Raji (cell line): ENCODE results near the gene TEX44.
A peak's percentile ranks its signal among the peaks of the same experiment; 100 is the strongest.

Source experiments
- POLR2A ChIP-seq: IDR thresholded peaks from 2 replicates; pipeline ENCODE4 v1.6.1; 2011; ENCODE audit warnings: low read depth, low read length, control low read depth; ENCODE audit not compliant: insufficient read depth

The TEX44 gene

DNA sequence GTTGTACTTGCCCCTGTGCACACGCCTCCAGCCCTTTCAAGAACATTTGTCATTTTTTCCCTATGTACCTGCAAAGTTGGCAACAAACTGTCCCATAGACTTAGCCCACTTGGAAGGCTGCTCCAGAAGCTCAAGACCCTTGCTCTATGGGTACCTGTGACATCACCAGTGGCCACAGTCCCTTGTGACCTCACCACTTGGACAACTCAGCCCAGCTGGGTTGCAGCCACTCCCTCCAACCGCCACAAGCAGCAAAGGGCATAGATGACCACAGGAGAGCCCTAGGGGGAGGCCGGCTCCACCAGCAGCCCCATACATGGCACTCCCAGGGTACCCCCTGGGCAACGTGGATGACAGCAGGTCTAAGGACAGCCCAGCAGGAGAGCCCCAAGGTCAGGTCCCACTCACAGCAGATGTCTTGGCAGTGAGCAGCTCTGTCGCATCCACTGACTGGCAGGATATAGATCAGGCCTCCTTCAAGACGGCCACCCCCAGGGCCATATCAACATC is at the start of gene TEX44:
Gene TEX44, plus strand, starts transcription at position 229 of the 510 bp plus-strand sequence. Its CDS starts 88 bp downstream, at position 317.
- no peak for TF ChIP-seq POLR2A

- TF ChIP-seq POLR2A, result 0 out of 2 replicates have a peak, but pooled peaks have one; percentile 43
These were observed 47.4 kb upstream of the TEX44 start for GRCh38 chr2:231545105-231545902.

DNA sequence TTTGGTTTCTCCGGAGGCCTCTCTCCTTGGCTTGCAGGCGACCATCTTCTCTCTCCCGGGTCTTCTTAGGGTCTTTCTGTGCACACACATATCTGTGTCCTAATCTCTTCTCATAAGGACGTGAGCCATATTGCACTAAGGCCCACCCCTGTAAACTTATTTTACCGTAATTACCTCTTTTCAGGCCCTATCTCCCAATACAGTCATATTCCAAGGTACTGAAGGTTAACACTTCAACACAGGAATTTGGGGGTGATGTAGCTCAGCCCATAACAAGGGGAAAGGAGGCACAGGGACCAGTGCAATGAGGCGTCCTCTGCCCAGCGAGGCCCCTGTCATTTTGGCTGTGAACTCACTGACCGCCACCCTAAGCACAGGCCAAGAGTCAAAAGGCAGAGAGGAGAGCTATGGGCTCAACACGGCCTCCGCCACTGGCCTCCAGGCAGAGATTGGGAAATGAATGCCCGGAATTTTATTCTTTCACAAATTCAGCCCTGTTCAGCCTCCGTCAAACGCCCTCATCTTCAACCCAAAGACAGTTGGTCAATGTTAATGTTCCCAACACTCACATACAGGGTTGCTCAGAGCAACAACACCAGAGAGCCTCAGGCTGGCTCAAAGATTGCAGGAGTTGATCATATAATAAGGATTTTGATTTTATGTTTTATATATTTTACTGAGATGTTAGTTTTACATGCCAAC is 46.5 kb upstream of the TEX44 start:
- no peak for TF ChIP-seq POLR2A

DNA sequence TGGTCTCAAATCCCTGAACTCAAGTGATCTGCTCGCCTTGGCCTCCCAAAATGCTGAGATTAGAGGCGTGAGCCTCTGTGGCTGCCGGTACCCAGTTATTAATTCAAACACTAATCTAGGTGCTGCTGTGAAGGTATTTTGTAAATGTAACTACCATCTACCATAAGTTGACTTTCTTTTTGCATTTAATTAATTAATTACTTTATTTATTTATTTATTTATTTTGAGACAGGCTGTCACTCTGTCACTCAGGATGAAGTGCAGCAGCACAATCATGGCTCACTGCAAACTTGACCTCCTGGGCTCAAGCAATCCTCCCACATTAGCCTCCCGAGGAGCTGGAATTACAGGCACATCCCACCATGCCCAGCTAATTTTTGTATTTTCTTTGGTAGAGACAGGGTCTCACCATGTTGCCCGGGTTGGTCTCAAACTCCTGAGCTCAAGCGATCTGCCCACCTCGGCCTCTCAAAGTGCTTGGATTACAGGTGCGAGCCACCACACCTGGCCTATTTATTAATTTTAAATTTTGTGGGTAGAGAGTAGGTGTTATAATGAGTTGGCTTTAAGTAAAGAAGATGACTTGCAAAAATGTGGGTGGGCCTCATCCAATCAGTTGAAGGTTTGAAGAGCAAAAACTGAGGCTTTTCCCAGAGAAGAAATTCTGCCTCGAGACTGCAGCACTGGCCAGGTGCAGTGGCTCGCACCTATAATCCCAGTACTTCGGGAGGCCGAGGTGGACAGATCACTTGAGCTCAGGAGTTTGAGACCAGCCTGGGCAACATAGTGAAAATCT is 45.2 kb upstream of the TEX44 start:
- no peak for TF ChIP-seq POLR2A

DNA sequence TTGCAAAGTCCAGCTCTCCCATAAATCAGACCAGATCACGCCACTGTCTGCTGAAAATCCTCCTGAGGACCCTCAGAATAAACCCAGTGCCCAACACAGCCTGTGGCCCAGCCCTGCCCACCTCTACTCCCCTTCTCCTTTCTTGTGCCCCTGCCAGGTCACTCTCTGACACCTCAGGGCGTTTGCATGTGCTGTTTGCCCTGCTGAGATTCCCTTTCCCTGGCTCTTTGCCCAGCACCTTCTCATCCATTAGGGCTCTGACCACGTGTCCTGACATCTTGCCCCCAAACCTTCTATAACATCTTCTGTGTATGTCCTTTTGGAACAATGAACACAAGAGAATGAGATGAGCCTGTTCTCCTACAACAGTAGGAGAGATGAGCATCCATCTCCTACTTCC is 43.9 kb upstream of the TEX44 start:
- TF ChIP-seq POLR2A, result no peak

DNA sequence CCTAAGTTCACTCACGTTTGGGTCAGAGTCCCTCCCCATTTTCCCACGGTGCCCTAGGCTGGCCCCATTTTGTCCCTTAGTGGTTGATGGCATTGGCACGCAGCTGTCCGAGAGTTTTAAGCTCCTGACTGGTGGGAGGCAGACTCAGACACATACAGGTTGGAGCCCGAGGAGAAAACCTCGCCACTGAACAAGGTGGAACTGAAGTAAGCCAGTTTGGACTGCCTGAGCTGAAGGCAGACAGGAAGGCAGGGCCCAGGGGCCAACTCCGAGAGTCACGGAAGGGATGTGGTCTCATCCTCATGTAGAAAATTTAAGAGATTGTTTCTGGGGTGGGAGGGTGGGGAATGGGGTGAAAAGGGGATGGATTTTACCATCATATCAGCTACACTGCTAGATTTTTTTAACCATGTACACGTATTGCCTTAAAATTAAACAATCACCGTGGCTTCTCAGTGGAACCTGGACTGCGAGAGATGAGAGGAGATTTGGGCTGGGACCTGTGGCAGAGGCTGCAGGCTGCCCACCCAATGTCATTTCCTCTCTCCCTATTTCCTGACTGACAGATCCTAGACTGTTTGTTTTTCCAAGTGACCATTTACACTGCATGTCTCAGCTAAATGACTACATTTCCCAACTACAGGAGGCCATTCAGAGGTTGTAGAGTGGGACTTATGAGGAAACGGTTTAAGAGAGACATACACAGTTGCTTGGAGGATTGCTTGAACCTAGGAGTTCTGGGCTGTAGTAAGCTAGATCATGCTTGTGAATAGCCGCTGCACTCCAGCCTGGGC is 43.0 kb upstream of the TEX44 start:
- no peak for TF ChIP-seq POLR2A

GRCh38 chr2:231552752-231553151 is 39.9 kb upstream of the TEX44 start:
- no peak for TF ChIP-seq POLR2A

DNA sequence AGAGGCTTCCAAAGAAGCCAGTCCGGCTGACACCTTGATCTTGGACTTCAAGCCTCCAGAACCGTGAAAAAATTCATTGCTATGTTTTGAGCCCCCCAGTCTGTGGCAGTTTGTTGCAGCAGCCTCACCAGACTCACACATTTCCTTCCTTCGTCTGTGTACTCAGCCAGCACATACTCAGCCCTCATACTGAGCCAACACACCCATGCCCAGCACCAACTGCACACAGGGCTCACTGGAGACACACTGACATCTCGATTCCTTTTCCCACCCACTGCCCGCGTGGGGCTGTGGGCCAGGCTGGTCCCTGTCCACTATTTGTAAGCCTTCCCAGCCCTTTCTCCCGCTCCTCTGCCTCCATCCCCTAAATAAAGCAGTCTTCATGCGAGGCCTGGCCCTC is 38.3 kb upstream of the TEX44 start:
- TF ChIP-seq POLR2A, result no peak

DNA sequence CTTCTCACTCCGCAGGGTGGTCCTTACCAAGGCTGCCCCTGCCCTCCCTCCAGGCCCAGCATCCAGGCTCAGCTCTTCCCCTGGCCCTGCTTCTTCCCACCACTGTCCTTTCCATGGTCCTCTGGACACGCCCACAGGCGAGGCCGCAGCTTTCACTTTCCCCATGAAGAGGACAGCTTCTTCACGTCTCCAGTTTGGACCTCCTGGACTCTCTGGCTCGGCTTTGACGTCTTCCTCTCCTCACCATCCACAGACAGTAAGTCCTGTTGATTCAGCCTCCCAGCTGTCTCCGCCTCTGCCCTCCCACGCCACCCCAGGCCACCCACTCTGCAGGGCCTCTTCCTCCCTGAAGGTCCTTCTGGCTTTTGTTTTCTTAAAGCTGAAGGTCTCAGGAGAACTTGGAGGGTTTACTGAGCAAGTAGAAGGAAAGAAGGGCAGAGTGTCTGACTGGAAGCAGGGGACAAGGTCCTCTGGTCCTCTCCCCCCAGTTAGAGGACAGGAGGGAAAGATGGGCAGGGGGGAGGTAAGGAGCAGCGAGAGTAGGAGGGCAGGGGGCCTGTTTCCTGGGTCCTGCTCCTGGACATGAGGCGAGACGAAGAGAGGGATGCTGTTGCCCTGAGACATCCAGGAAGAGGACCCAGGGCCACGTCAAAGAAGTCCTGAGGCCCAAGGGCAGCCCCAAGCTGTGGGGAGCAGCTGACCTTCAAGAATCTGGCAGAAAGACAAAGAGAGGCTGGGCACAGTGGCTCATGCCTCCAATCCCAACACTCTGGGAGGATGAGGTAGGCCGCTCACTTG is 37.7 kb upstream of the TEX44 start:
- no peak for TF ChIP-seq POLR2A

GRCh38 chr2:231556981-231557380 is 35.7 kb upstream of the TEX44 start:
- TF ChIP-seq POLR2A, result no peak

GRCh38 chr2:231557571-231558217 is 35.0 kb upstream of the TEX44 start:
- TF ChIP-seq POLR2A, result no peak

- TF ChIP-seq POLR2A, result no peak
These were observed 29.2 kb upstream of the TEX44 start for GRCh38 chr2:231563378-231563961.
